DOHH2 (cell line): Measurements from ENCODE around the gene AQP6.

Experiments used
- H3F3A ChIP-seq: fragments of 200-600 bp; sonication (generic), shearing (Covaris generic); 2 replicates; pipeline ENCODE4 v1.6.0; 2016; ENCODE audit warnings: antibody characterized with exemption, mild to moderate bottlenecking; ENCODE audit not compliant: control insufficient read depth, insufficient read depth
- H3K27ac ChIP-seq: fragments of 200-600 bp; sonication (generic); 2 replicates; pipeline ENCODE4 v1.5.1; 2014; ENCODE audit warnings: low read depth, mild to moderate bottlenecking, low read length, moderate library complexity
- H3K27me3 ChIP-seq: fragments of 200-600 bp; sonication (generic); 2 replicates; pipeline ENCODE4 v1.6.1; 2014; ENCODE audit warnings: mild to moderate bottlenecking, low read length, mixed read lengths; ENCODE audit not compliant: control insufficient read depth
- H3K36me3 ChIP-seq: fragments of 200-600 bp; sonication (generic); 2 replicates; pipeline ENCODE4 v1.6.1; 2014; ENCODE audit warnings: mild to moderate bottlenecking, low read length, moderate library complexity, mixed read lengths; ENCODE audit not compliant: control insufficient read depth
- H3K4me1 ChIP-seq: fragments of 200-600 bp; sonication (generic); 2 replicates; pipeline ENCODE4 v1.6.1; 2014; ENCODE audit warnings: mild to moderate bottlenecking, low read length, mixed read lengths; ENCODE audit not compliant: control insufficient read depth
- H3K4me2 ChIP-seq: fragments of 200-600 bp; sonication (generic); 2 replicates; pipeline ENCODE4 v1.6.0; 2014; ENCODE audit warnings: mild to moderate bottlenecking, low read length, moderate library complexity
- H3K4me3 ChIP-seq: fragments of 200-600 bp; sonication (generic); 2 replicates; pipeline ENCODE4 v1.5.1; 2014; ENCODE audit warnings: mild to moderate bottlenecking, low read length, mixed read lengths
- H3K79me2 ChIP-seq: fragments of 200-600 bp; sonication (generic); 2 replicates; pipeline ENCODE4 v1.6.1; 2014; ENCODE audit warnings: mild to moderate bottlenecking, low read length, mixed read lengths; ENCODE audit not compliant: control insufficient read depth
- H3K9me2 ChIP-seq: fragments of 200-600 bp; sonication (generic); replicated peaks from 2 replicates; pipeline ENCODE4 v1.6.1; 2014; ENCODE audit warnings: mild to moderate bottlenecking, low read length, mixed read lengths; ENCODE audit not compliant: control insufficient read depth
- H3K9me3 ChIP-seq: fragments of 200-600 bp; sonication (generic); 2 replicates; pipeline ENCODE4 v1.6.1; 2014; ENCODE audit warnings: antibody characterized with exemption, low read length, mixed read lengths; ENCODE audit not compliant: control insufficient read depth, insufficient read depth
- H4K20me1 ChIP-seq: fragments of 200-600 bp; sonication (generic); 2 replicates; pipeline ENCODE4 v1.6.0; 2014; ENCODE audit warnings: low read depth, mild to moderate bottlenecking, antibody characterized with exemption, low read length, moderate library complexity; ENCODE audit not compliant: control insufficient read depth, insufficient read depth
- EZH2phosphoT487 ChIP-seq: fragments of 200-600 bp; sonication (generic); IDR thresholded peaks from 2 replicates; pipeline ENCODE4 v1.6.1; 2017; ENCODE audit warnings: borderline replicate concordance, mild to moderate bottlenecking, antibody characterized with exemption, low read length, moderate library complexity, mixed read lengths
- TF ChIP-seq, protein P1 (sequence below): fragments of 200-600 bp; sonication (generic); IDR thresholded peaks from one replicate; pipeline ENCODE4 v1.5.1; 2014; ENCODE audit warnings: antibody characterized with exemption, mild to moderate bottlenecking, low read depth, low read length; ENCODE audit not compliant: poor library complexity, severe bottlenecking

Gene AQP6

DNA sequence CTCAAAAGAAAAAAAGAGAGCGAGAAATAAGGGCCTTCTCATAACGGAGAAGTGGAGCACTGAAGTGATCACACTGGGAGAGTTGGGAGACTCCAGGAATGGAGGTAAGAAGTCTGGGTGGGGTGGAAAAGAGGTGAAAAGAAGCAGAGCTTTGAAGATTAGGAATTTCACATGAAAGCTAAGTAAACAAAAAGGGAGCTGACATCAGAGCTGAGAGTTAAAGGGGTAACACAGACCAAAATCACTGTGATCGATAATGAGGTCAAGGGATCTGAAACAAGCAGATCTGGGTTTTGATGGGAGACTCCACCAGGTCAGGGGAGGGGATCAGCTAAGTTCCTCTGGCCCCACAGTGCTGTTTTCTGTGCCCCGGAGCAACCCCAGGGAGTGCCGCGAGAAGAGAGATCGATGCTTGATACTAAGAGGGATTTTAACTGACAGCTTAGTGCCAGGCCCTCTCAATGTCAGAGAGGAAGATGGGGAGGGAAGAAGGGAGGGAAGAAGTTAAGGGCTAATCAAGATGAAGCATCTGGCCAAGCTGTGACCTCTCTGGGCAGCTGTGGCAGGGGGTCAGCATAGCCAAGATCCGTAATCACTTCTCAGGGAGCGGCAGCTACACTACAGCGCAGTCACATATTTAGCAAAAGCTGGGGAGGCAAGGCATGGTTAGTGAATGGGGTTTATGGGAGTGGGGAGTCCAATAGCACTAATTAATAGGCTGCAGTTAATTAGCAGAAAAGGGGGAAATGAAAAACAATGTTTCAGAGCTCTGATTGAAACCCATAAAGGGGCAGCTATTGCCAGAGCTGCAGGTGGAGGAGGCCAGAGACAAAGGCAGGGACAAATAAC is 8.0 kb downstream of the AQP6 start:
- Histone ChIP-seq H4K20me1 (no peaks in the 10 kb centered on the region), H3K79me2 (no peaks in the 10 kb centered on the region), H3K4me3 (no peak overlapping the region), H3K36me3 (no peaks in the 10 kb centered on the region; the same call in 1 of the 2 replicates), H3K9me3 (no peaks in the 10 kb centered on the region), H3K27ac (no peak overlapping the region), H3K4me2 (no peak overlapping the region), H3K9me2 (no peaks in the 10 kb centered on the region), H3F3A (peaks cover 1% of the 10 kb centered on the region; the same call in 1 of the 2 replicates), H3K27me3 (no peaks in the 10 kb centered on the region), H3K4me1 (no peaks in the 10 kb centered on the region)
- no peak for TF ChIP-seq EZH2phosphoT487
- TF ChIP-seq, protein P1, sequence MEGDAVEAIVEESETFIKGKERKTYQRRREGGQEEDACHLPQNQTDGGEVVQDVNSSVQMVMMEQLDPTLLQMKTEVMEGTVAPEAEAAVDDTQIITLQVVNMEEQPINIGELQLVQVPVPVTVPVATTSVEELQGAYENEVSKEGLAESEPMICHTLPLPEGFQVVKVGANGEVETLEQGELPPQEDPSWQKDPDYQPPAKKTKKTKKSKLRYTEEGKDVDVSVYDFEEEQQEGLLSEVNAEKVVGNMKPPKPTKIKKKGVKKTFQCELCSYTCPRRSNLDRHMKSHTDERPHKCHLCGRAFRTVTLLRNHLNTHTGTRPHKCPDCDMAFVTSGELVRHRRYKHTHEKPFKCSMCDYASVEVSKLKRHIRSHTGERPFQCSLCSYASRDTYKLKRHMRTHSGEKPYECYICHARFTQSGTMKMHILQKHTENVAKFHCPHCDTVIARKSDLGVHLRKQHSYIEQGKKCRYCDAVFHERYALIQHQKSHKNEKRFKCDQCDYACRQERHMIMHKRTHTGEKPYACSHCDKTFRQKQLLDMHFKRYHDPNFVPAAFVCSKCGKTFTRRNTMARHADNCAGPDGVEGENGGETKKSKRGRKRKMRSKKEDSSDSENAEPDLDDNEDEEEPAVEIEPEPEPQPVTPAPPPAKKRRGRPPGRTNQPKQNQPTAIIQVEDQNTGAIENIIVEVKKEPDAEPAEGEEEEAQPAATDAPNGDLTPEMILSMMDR, result no peak

DNA sequence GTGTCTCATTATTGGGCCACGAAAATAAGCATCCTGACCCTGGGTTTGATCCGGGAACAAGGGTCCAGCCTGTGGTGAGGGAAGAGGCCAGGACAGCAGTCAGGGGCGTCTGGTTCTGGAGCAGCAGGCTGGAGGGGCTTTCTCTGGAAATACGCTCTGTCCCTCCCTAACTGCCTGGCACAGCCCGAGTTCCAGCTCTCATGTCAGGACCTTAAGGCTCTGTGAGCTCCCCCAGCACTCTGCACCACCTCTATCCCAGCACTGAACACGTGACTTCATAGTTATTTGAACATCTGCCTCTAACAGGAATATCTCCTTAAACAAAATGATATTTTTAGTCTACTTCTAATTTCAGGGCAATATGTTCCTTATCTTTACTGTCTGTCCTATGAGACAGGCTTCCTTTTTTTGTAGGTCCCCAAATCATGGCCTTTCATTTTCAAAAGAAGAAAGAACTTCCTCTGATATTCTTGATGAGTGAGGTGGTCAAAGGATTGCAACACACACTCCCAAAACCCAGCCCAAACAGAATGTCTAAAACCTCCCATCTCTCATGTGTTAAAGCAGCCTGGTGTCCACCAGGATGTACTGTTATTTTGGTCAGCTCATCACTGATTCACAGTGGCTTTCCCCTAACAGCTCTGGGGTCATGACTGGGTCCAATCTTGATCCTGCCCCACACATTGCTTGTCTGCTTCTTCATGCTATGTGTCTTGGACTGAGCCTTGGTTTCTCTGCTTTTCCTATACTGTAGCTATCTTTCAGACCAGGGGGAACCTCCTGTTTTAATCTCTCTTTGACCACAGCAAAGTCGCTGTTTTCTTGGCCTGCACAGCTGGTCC is 9.7 kb downstream of the AQP6 start:
- H3F3A ChIP-seq, result peaks cover 2% of the 10 kb centered on the region; the same call in 1 of the 2 replicates
- no peak overlapping the region for H3K4me3 ChIP-seq
- no peaks in the 10 kb centered on the region for H4K20me1 ChIP-seq
- no peak for TF ChIP-seq EZH2phosphoT487
- TF ChIP-seq, protein P1, result no peak
- H3K36me3 ChIP-seq, result peaks cover 3% of the 10 kb centered on the region
- no peaks in the 10 kb centered on the region for H3K9me3 ChIP-seq
- no peaks in the 10 kb centered on the region for H3K79me2 ChIP-seq
- H3K4me2 ChIP-seq, result no peak overlapping the region
- H3K4me1 ChIP-seq, result no peaks in the 10 kb centered on the region
- H3K9me2 ChIP-seq, result no peaks in the 10 kb centered on the region
- H3K27me3 ChIP-seq, result no peaks in the 10 kb centered on the region
- no peak overlapping the region for H3K27ac ChIP-seq

DNA sequence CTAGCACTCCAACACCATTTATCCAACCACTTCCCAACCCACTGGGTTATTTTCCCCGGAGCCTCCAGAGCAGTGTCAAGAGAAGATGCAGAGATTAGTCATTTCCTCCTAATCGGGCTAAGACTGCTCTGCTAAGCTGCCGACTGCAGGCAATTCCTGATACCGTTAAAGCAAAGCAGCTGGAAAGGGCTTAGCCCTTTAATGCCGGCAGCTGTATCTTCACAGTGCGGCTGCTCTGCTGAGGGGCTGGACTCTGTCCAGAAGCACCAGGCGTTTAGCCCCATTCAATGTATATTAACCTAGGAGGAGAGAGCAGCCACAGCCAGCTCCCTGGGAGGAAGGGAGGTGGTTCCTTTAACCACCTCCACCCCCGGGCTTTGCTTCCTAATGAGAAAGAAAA is 11.1 kb downstream of the AQP6 start:
- no peak overlapping the region for H3K4me2 ChIP-seq
- TF ChIP-seq EZH2phosphoT487, result no peak
- TF ChIP-seq, protein P1, result no peak
- H3K4me1 ChIP-seq, result no peaks in the 10 kb centered on the region
- H3F3A ChIP-seq, result peaks cover 2% of the 10 kb centered on the region; the same call in 1 of the 2 replicates
- H3K79me2 ChIP-seq, result no peaks in the 10 kb centered on the region
- peaks cover 17% of the 10 kb centered on the region for H3K36me3 ChIP-seq
- H3K4me3 ChIP-seq, result no peak overlapping the region
- no peak overlapping the region for H3K27ac ChIP-seq
- no peaks in the 10 kb centered on the region for H4K20me1 ChIP-seq
- H3K9me2 ChIP-seq, result no peaks in the 10 kb centered on the region
- H3K27me3 ChIP-seq, result no peaks in the 10 kb centered on the region
- no peaks in the 10 kb centered on the region for H3K9me3 ChIP-seq
